Measurements from ENCODE around the gene AKAP13.
"Not testable (repeated sequence)": the region's sequence is repeated elsewhere in the genome, so short reads cannot be mapped to it uniquely, and the experiment has no call there.

AKAP13 gene

DNA sequence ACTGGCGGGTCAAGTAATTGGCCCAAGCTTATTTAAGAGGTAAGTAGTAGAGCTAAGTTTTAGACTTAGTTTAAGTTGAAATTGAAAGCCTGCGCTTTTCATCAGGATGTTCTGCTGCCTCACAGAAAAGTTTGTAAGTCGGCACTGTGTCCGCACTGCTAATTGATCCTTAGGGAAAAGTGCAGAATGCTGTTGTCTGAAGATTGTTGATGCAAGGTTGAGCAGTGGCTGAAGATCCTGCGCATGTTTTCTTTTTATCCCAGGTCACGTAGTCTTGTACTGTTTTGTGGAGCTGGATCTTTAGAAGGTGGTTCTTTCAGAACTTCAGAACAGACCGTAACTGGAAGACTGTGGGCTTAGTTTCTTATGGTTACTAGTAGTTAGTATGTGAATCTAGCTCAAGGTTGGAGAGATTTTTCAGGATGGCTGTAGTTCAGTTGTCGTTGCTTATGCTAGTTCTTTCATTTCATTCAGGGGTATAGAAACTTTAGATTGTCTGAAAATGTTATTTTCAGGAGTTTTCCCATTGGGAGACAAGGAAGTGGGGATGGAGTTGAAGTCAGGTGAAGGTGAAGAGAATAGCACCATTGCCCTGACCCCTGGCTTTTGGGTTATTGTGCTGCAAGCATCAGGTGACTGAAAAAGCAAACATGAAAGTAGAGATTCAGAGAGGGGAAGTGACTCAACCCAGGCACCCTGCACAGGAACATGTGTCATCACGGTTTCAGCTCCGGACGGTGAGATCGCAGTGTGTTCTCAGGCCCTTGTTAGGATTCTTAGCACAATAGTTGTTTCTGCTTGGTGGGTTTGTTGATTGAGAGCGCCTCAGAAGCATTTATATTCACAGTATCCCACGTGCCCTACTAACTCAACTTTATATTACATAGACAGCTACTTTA, 32.8 kb downstream of the AKAP13 start:
- DNase-seq: peak; percentile 25

DNA sequence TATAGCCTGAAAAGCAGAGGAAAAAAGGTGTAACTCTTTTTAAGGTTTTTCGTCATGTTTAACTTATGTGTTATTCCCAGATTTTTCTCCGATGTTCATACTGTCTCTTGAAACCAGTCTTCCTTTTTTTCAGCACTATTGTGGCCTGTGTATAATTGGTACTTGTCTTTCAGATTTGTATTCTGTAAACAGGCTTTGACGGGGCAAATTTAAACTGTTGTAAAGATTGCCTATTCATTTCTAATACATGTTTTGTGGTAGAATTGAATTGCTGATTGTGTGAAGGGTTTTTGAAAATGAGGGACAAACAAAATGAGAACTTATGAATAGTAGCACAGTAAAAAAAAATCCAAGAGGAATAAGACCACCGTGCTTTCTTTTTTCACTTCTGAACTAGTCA, 33.6 kb downstream of the AKAP13 start:
- DNase-seq: no peak

- DNase-seq: peak; percentile 73
Observed at GRCh38 chr15:85414495-85414894, 34.1 kb downstream of the AKAP13 start.

GRCh38 chr15:85414991-85415390, 34.6 kb downstream of the AKAP13 start:
- DNase-seq: no peak

DNA sequence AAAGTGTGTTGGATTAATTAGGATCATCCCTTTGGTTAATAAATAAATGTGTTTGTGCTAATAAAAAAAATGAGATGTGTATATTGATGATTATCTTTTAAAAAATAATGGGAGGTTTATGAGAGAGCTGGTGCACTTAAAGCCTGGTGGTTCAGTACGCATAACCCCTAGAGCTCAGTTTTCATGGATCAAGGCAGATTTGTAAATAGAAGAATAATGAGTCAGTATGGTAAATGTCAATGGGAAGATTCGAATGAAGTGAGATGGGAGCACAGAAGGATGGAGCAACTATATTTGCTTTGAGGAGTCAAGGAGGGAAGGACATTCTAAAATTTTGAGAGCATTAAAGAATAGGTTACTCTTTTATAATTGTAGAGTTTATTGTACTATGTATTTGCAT, 35.4 kb downstream of the AKAP13 start:
- no peak for DNase-seq

- DNase-seq: no peak
Observed at GRCh38 chr15:85417276-85417675, 36.9 kb downstream of the AKAP13 start.

GRCh38 chr15:85419161-85419560, 38.8 kb downstream of the AKAP13 start:
- no peak for DNase-seq

DNA sequence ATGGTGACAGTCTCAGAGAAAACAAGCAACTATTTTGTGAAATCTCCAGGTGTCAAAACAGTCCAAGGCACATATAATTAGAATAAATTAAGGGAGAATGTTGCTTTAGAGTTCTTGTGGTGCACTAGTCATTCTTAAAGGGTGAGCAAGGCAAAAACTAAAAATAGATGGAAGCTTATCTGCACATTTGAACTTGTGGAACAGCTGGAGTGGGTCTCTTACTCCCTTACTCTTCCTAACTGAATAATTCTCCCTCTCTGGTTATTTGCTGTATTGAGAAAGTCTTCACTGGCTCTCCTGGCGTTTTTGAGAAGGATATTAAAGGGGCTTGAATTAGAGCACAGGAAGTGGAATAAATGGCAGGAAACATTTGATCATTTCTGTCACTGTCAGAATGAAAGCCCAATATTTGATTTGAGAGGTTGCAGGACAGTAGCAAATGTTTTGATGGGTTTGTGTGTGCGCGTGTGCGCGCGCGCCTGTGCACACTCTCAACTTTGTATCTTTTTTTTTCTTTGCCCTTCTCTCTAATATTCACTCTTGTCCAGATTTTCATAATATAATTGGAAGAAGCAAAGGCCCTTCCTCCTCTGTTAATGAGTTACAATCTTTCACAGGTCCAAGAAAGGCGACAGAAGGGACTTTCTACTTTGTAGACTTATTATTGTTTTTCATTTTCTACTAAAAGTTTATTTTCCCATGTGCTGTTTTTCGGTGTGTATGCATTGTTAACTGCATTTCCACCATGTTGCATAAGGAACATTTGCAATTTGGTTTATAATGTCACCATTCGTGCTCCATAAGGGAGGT, 40.9 kb downstream of the AKAP13 start:
- no peak for DNase-seq

- DNase-seq: no peak
Observed at GRCh38 chr15:85422607-85423006, 42.2 kb downstream of the AKAP13 start.

DNA sequence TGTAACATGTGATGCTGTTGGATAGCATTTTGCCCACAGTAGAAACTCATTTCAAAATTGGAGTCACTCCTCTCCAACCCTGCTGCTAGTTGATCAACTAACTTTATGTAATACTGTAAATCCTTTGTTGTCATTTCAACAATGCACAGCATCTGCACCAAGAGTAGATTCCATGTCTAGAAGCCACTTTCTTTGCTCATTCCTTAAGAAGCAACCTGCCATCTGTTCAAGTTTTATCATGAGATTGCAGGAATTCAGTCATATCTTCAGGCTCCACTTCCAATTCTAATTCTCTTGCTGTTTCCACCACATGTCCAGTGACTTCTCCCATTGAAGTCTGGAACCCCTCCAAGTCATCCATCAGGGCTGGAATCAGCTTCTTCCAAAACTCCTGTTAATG, 42.9 kb downstream of the AKAP13 start:
- DNase-seq: no peak

- DNase-seq: no peak
Observed at GRCh38 chr15:85424154-85424553, 43.8 kb downstream of the AKAP13 start.

DNA sequence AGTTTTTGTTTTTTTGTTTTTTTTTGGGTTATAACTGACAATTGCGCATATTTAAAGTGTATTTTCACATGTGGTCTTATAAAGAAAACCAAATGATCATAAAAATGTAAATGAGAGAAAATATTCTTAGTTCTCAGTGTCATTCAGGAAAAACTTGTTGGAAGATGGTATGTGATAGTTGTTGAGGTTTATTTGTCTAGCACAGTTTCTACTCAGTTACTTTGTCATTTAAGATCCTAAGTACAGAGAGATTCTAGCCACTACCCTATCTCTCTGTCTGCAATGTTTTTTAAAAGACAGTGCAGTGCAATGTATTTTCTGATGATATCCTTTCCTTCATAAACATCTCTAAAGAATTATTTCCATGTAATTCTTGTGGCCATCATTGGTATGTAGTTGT, 46.1 kb downstream of the AKAP13 start:
- no peak for DNase-seq

- DNase-seq: no peak
Observed at GRCh38 chr15:85427286-85428028, 47.1 kb downstream of the AKAP13 start.

DNA sequence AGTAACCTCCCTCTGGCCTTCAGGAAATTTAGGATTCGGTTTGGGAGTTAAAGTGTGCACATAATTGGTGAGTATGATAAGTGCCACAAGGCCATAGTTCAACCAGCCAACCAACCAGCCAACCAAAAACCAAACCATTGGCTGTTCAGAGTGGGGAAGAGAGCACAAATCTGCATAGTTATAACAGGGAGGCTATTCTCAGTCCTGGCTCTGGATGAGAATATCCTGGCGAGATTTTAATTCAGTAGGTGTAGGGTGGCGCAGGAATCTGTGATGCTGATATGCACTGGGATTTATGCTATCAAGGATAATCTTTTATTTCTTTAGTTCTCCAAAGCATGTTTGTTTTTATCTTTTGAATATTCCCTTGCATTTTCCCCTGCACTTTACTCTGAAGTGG, 49.1 kb downstream of the AKAP13 start:
- DNase-seq: no peak

- no peak for DNase-seq
Observed at GRCh38 chr15:85430406-85431204, 50.2 kb downstream of the AKAP13 start.

- DNase-seq: no peak
Observed at GRCh38 chr15:85439996-85440395, 59.6 kb downstream of the AKAP13 start.

DNA sequence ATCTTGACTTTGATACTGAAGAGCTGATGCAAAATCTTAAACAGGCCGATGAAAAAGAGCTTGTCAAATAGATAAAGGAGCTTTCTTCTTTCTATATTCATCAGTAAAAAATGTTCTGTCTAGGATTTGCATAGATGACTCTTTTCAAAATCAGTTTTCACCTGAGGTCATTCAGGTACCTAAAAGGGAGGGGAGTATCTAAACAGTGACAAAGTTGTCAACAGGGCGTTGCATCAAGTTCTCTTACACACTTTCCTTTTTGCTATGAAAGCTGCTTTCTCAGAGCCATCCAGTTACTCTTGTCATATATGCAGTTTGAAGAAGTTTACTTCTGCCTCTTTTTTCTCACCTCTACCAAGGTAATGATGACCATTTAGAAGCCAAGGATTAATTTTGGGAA, 60.0 kb downstream of the AKAP13 start:
- DNase-seq: no peak

DNA sequence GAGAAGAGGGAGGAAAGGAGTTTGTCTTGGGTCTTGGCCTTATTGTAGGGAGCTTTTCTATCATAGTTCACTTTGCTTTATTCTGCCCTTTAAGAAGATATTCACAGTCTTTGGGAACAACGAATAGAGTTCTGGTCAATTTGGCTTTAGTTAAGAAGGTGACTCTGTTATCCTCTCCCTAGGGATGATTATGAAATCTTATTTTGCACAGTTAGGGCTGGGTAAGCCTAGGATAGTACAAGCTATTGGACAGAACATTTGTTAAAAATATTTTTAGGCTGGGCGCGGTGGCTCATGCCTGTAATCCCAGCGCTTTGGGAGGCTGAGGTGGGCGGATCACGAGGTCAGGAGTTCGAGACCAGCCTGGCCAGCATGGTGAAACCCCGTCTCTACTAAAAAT, 61.5 kb downstream of the AKAP13 start:
- DNase-seq: not testable (repeated sequence)

DNA sequence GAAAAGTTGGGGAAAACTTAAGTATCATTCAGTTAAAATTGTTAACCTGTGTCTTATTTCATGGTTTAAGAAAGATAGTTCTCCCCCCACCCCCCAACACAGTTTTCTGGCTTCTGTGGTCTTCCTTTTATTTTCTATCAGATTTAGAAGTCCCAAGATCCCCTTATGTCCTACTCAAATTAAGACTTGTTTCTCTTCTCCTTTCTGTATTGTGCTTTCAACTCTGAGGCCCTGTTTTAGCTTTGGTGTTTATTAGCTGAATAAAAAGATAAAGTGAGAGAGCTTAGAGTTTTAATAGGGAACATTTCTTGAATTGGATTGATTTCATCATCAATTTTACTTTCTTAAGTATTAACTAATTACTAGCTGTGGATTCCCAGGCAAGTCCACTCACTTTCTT, 62.6 kb downstream of the AKAP13 start:
- DNase-seq: no peak

- peak; percentile 9 for DNase-seq
Observed at GRCh38 chr15:85443593-85444087, 63.2 kb downstream of the AKAP13 start.

- DNase-seq: no peak
Observed at GRCh38 chr15:85444122-85444745, 63.8 kb downstream of the AKAP13 start.

- no peak for DNase-seq
Observed at GRCh38 chr15:85445361-85445760, 65.0 kb downstream of the AKAP13 start.
